Retina (tissue), 1 donor: ENCODE results near the gene FOXN3.
A peak's percentile ranks its signal among the peaks of the same experiment; 100 is the strongest.

ENCODE experiments used
- DNase-seq: peaks from one replicate; pipeline ENCODE4 v3.0.0-alpha.2; 2016

FOXN3 gene, protein sequence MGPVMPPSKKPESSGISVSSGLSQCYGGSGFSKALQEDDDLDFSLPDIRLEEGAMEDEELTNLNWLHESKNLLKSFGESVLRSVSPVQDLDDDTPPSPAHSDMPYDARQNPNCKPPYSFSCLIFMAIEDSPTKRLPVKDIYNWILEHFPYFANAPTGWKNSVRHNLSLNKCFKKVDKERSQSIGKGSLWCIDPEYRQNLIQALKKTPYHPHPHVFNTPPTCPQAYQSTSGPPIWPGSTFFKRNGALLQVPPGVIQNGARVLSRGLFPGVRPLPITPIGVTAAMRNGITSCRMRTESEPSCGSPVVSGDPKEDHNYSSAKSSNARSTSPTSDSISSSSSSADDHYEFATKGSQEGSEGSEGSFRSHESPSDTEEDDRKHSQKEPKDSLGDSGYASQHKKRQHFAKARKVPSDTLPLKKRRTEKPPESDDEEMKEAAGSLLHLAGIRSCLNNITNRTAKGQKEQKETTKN

DNA sequence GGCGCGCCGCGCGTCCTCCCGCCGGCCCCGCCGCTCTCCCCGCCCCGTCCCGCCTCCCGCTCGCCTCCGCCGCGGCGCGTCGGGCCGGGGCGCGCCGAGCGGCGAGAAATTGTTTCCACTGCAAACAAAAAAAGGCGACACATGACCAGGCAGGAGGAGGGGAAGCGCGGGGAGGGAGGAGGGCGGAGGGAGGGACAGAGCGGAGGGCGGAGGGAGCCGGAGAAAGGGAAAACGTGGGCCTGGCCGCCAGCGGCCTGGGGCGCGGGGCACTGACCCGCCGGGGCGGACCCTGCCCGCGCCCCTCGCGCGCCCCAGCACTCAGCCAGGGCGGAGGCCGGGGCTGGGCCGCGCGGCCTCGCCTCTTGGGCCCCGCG is at the start of gene FOXN3:
FOXN3 (minus strand) TSS at position 143 of the 374 bp plus-strand sequence. CDS start 4,757 bp downstream, outside the sequence.
- DNase-seq = peak; percentile 78

DNA sequence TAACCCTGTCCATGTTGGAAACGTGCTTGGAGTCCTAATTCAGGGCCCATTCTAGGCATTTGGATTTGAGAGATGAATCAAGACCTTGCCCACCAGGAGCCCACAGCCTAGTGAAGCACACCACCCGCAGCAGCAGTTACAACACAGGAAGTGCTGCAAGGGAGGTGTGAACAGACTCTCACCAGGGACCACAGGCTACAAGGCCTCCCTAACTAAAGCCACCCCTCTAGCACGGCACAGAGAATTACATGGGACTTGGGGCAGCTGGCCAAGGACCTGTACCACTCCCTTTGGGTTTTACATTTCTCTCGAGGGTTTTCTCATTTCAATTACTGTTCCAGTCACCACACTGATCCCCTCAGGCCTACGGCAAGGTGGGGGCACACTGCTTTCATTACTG is 49.5 kb upstream of the FOXN3 start:
- DNase-seq = no peak

DNA sequence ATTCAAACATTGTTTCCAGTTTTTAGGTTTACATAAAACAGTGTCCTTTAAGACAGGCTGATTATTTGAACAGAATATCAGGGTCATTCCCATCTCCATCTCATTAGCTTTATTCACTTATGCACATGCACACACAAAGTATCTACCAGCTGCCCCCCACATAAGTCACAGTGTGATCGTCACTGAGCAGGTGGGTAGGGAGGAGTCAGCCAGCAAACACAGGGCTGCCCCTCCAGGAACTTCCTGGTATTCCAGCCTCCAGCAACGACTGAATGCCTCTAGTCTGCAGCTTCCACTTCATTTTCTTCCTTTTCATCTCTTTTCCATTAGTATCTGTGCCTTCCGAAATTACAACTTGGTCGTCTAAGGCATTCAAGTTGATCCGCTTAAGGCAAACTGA is 48.8 kb upstream of the FOXN3 start:
- no peak for DNase-seq

DNA sequence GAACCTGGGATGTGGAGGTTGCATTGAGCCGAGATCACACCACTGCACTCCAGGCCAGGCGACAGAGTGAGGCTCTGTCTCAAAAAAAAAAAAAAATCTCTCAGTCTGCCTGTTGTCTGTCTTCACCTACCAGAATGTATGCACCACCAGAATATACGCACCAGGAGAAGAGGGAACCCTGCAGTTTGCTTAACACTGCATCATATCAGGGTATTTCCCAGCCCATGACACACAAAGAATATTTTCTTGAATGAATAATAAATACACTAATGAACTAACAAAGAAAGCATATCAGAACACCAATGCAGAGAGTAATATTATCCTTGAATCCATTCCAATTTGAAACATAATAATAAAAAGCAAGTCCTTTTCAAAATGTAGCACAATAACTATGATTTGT is 44.2 kb upstream of the FOXN3 start:
- DNase-seq = no peak

DNA sequence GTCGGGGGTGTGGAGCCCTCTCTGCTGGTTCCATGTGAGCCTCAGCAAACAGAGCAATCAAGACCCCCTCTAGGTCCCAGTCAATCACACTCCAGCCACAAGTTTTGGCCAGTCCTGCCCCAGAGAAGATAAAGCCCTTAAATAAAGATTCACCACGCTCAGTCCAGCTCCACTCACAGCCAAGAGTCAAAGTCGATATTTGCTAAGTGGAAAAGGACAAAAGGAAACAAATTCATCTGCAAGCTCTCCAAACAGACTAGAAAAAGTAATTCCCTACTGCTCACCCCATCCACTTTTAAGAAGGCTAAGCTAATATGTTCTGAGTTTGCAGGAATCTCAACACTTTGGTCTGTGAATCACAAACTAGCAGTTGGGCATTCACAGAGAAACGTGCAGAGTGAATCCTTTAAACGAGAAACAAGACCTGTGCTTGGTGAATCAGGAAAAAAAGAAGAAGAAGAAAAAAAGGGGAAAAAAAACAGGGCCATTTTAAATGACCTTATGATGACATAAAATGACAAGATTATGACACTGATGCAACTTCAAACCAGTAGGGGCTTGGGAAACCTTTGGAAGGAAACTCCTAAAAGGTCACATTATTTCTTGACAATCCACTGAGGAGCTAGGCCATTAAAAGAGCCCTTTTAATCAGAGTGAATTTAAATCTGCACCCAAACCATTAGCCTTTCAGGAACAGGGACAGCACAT is 41.8 kb upstream of the FOXN3 start:
- DNase-seq = no peak

DNA sequence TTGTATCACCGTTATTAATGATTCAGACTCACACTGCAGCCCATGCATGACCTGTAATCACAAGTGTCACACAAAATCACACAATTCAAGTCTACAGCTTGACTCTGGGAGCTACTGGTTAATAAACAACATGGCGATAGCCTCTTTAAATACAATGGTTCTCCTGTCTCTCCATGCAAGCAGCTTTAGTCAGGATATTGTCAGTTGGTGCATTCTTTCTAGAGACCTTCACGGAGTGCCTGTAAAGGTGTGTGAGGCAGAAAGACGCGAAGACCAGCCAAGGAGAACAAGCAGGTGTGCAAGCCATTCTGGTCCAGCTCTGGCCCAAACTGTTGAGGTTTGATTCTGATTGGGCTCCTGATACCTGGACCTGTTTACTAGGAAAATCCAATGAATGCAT is 40.0 kb upstream of the FOXN3 start:
- no peak for DNase-seq

DNA sequence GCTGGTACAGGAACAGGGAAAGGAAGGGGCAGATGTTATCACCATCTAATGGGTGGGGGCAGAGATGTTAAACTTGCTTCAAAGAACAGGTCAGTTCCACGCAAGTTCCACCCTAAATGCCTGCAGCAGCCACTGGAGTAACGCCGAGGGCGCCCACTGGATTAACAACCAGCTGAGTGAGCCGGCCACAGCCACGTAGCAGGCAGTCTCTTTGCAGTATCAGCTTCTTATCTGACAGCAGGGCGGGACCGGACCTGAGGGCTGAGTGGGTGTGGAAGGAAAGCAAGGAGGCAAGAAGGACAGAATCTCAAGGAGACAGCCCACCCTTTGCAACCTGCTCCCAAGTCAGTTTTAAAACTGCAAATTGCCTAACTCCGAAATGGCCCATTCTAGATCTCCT is 38.4 kb upstream of the FOXN3 start:
- DNase-seq = no peak

DNA sequence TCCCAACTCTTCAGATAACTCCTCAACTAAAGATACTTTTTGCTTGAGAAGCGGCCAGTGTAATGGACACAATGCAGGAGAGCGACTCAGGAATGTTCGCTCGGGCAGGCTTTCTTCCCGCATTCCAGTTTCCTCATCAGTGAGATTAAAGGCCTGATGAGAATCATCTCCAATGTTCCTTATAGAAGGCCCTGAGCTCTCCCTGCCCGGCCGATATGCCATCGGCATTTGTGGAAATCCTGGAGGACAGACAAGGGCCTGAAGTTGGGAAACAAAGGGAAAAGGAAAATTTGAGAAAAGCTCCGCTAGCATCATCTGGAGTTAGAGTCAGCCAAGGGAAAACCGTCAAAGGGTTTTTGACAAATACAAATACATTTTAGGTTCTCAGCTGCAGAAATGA is 38.0 kb upstream of the FOXN3 start:
- no peak for DNase-seq

DNA sequence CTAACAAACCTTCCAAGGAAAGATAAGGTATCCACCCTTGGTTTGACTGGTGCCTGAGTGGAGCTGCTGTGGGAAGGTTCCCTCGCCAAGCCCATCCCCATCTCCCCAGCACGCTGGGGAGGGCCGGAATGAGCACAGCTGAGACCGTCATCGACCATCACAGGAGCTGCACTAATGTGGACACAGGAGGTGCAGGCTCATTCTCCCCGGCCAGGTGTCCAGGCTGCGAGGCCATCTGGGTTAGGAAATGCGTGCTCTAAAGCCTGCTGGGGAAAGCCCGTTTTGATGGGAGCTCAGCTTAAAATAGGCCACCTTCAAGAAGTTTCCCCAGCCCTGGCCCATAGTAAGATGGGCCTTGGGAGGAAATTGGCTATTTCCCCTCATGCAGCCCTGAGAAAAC is 35.2 kb upstream of the FOXN3 start:
- DNase-seq = no peak

DNA sequence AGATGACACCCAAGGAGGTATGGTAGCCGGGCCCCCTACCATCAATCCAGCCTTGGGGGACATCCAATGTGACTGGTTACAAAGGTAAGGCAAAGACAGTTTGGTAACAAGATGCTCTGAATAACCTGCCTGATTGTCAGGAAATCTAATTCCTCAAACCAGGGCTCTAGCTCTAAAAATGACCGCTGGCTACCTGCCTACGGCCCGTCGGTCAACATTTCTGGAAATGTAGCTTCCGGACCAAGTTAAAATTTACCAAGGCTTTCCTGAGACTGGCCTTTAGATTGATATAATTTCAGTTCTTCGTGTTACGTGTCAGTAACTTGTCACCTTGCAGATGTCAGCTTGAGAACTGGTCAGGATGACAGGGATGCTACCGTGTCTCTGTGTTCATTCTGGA is 34.2 kb upstream of the FOXN3 start:
- no peak for DNase-seq

DNA sequence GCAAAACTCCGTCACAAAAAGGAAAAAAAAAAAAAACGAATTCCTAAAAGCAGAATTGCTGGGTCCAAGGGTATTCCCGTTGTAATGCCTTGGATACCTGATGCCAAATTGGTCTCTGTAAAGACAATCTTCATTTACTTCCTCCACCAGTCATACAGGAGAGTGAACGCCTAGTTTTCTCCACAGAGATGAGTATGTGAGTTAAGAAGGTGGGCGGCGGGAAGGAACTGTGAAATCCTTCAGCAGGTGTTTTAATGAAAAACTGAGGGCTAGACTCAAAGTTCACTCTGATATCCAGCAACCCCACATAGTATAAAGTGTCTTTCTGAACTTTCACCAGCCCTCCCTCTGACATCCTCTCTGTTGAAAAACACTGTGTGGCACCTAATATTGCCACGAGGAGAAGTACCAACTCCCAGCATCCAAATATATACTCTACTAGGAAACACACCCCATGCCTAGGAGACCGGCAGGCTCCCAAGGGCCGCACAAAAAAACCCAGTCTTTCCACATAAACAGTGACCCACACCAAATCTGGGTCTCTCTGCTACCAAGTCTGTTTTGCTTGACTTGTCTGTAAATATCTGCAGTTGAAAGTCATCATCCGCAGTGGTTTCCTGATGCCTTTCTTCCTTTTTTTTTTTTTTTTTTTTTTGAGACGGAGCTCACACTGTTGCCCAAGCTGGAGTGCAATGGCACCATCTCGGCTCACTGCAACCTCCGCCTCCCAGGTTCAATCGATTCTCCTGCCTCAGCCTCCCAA is 30.3 kb upstream of the FOXN3 start:
- DNase-seq = no peak

DNA sequence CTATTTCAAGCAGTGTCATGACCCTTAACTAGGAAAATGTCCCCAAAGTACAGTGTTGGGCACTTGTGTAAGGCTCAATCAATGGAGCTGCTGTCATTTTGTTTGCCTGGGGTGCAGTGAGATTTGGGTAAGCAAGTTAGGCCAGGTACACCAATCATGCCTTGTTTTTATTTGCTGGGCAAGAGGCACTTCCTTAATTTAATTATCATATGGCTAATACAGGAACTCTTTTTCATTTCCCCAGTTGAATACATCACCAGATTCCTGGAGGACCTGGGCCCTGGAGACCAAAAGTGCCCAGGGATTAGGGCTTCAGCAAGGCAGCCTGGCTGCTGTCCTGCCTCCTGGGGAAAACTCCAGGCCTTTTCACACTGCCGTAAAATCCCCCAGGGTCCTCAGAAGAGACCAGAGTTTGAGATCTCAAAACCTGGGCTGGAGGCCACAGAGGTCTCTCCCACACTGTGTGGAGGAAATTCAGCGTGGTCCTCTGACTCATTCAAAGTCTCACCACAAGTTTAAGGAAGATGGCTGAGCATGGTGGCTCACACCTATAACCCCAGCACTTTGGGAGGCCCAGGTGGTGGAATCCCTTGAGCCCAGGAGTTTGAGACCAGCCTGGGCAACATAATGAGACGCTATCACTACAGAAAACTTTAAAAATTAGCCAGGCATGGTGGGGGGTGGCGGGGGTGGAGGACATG is 28.4 kb upstream of the FOXN3 start:
- DNase-seq = no peak

DNA sequence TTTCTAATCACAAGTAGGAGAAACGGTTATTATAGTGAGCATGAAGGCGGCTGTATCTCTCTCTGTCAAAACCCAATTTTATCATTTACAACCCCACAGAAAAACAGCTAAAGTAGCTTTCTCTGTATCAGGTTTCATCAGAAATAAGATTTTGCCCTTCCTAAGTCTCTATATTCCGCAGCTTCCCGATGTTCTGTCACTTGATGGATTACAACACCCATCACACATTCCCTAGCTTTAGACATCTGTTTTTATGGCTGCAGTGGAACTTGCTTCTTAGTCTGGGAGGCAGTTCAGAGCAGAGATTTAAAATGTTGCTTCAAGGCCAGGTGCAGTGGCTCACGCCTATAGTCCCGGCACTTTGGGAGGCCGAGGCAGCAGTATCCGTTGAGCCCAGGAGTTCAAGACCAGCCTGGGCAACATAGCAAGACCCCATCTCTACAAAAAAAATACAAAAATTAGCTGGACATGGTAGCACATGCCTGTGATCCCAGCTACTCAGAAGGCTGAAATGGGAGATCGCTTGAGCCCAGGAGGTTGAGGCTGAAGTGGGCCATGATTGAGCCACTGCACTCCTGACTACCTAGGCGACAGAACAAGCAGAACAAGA is 27.6 kb upstream of the FOXN3 start:
- DNase-seq = no peak

DNA sequence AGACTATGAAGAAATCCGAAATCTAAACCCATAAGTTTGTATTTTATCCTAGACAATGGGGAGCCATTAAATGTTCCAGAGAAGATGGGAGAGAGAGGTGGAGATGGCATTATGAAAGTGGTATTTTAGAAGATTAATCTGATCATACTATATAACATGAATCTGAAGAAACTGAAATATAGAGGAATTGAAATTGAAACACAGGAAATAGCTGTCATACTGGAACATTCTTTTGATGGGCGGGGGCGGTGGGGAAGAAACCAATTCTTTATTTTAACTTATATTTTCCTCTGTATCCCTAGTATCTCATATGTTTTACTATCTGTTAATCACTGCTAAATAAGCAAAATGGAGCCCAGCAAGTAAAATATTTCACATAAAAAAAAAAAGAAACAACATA is 27.0 kb upstream of the FOXN3 start:
- no peak for DNase-seq

DNA sequence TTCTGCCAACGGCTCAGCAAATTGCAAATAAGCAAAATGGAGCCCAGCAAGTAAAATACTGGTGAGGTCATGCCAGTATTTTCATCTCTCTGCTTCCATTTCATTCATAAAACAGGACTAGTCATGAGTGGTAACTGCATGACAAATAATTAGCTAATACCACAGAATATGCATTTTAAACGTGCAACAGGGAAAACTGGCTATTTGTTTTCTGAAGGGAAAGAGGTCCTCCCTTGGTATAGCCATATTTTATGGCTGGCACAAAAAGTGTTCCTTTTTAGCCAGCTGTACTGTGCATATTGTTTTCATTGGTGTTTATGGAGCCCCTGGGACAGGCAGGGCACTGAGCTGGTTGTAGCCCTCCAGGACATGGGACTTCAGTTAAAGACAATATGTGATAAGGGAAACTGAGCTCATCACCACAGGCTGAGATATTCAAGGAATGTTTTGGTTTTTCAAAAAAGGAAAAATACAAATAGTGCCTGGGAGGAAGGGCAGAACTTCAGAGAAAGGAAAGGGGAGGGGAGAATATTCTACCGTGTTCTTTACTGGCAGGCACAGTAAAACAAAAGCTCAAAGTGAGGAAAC is 26.1 kb upstream of the FOXN3 start:
- no peak for DNase-seq

DNA sequence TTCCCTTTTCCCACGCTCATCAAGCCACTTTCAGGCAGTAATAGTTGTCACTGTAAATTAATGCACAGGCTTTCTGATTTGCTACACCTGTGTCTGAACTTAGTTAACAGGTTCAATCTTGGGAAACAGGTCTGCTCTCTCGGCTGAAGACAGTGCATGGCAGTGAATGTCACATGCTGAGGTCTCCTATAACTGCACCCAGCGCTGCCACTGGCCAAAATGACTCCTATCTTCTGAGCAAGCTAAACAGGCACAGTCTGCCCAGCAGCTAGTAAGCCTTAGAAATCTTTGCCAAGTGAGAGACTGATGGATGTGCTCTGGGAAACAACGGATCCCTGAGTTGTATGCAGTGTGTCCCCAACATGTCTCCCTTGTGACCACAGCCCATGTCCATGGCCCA is 25.2 kb upstream of the FOXN3 start:
- no peak for DNase-seq

DNA sequence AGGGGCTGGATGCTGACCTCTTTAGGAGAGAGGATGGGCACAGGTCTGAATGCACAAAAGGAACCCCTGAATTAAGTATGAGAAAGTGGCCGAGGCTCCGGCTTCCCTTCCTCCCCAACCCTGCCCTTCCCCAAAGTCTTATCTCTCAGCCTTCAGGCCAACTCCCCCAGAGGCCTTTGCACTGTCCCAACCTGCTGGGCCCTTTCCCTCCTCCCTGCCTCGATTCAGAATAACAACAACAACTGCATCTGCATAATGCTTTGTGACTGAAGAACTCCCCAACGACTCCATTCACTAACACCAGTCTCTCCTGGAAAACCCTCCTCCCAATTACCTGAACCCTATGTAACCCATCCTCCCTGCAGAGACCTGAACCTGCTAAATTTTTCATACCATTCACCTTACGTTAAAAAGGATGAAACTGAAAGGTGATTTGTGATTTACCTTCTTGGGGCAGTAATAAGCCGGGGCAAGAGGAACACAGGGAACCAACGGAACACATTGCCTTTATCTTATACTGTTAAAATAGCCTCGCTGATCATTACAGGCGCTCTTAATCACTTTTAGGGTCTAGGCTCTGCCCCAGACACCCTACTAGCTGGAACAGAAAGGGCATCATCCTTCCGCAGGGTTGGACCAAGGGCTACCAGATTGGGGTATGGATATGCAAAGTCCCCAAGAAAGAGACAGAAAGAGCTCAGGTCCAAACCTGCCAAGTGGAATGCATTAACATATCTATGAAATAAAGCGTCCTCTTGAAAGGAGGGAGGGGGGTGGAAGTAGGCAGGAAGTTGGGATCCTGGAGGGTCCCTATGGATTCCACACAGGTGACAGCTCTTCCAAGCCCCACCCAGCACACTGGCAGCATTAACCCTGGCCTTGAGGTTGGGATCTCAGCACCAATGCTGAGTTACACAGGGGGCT is 24.2 kb upstream of the FOXN3 start:
- DNase-seq = no peak

DNA sequence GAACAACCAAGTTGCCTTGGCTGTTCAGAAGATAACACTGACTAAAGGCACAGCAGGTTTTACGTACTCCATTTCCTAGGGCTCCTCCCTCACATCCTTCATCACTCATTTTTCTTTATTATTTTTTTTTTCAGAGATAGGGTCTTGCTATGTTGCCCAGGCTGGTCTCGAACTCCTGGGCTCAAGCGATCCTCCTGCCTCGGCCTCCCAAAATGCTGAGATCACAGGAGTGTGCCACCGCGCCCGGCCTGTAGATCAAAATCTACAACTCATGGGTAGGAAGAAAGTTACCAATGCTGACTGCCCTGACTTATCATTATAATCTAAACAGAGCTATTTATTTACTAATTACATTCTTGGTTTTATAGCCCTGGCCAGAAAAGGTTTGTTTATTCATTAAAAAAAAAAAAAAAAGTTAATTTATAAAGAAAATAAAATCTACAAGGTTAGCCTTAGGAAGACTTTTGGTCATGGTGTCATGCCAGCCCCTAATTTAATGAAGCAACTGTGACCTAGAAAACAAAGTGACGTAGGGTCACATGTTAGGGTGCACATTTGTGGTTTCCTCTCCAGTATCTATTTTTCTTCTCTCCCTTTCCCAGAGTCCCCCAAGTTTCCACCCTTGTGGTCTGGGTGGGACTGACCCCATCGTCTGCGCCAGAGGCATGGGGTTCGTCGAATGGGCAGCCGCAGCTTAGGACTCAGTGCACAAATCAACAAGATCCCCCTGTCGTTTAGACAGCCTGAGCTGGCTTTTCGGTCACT is 19.0 kb upstream of the FOXN3 start:
- no peak for DNase-seq

DNA sequence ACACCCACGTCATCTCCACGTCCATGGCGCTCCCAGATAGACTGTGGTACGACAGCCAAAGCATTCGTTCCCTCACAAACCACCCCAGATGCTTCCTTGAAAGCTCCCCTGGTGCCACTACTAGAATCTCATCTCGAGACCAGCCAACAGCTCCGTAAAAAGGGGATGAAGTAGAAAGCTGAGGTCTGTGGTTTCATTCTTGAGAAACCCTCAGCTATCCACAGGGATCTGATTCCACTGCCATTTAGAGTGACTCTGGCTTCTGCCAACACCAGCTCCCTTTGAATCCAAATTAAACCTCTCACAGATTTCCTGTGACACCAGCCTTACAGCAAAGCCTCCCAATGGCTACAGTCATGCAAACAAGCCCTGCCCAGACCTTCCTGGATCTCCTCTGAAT is 18.5 kb upstream of the FOXN3 start:
- no peak for DNase-seq

DNA sequence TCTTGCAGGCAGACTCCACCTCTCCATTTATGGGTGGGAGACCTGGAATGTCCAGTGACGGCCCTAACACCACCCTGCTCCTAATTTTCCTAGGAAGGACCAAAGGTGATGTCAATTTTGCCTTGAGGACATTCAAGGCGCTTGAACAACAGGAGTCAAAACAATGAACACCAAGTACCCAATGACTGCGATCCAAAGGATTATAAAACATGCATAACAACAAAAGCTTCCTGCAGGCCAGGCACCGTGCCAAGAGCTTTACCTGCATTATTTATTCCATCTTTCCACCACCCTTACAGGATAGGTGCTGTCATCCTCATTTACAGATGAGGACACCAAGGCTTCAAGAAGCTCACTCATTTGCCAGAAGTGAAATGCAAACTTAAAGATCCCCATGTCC is 15.2 kb upstream of the FOXN3 start:
- no peak for DNase-seq
